ENCODE measurements around the gene CMYA5. TPM values are rescaled to one million over a fixed set of nuclear protein-coding genes. Genes with fewer than 3 reads are reported as not detected.
"Not testable (repeated sequence)": the region's sequence is repeated elsewhere in the genome, so short reads cannot be mapped to it uniquely, and the experiment has no call there.

The CMYA5 gene
- total RNA-seq, 1 donor from 2014 or later, result 0.74 TPM

GRCh38 chr5:79774171-79774854 is 84.7 kb downstream of the CMYA5 start:
- DNase-seq, result peak; percentile 25
- no peak for TF ChIP-seq CTCF (IDR thresholded peaks at IDR 0.05; ENCODE audit: partially characterized antibody, unreplicated experiment)
- Mint-ChIP-seq H3K4me1 (ENCODE audit: low read depth, unreplicated experiment) (peaks cover 2% of the 10 kb centered on the region), H3K4me3 (ENCODE audit: unreplicated experiment) (no peak overlapping the region), H3K9me3 (ENCODE audit: unreplicated experiment) (no peaks in the 10 kb centered on the region), H3K27ac (ENCODE audit: unreplicated experiment) (no peak overlapping the region), H3K27me3 (ENCODE audit: unreplicated experiment) (no peaks in the 10 kb centered on the region), H3K36me3 (ENCODE audit: unreplicated experiment) (peaks cover 5% of the 10 kb centered on the region)

GRCh38 chr5:79774855-79775237 is 85.2 kb downstream of the CMYA5 start:
- H3K27me3 Mint-ChIP-seq (ENCODE audit: unreplicated experiment), result no peaks in the 10 kb centered on the region
- peaks cover 5% of the 10 kb centered on the region for H3K36me3 Mint-ChIP-seq (ENCODE audit: unreplicated experiment)
- no peaks in the 10 kb centered on the region for H3K9me3 Mint-ChIP-seq (ENCODE audit: unreplicated experiment)
- H3K4me3 Mint-ChIP-seq (ENCODE audit: unreplicated experiment), result no peak overlapping the region
- H3K27ac Mint-ChIP-seq (ENCODE audit: unreplicated experiment), result no peak overlapping the region
- no peak for TF ChIP-seq CTCF (IDR thresholded peaks at IDR 0.05; ENCODE audit: partially characterized antibody, unreplicated experiment)
- H3K4me1 Mint-ChIP-seq (ENCODE audit: low read depth, unreplicated experiment), result peaks cover 2% of the 10 kb centered on the region
- DNase-seq, result no peak

- H3K4me1 Mint-ChIP-seq (ENCODE audit: low read depth, unreplicated experiment); H3K27me3 Mint-ChIP-seq (ENCODE audit: unreplicated experiment); H3K9me3 Mint-ChIP-seq (ENCODE audit: unreplicated experiment); H3K36me3 Mint-ChIP-seq (ENCODE audit: unreplicated experiment); DNase-seq: not testable (repeated sequence)
- Mint-ChIP-seq H3K27ac (ENCODE audit: unreplicated experiment) (peak overlapping the region; percentile 79), H3K4me3 (ENCODE audit: unreplicated experiment) (peak overlapping the region; percentile 85)
These were observed 95.1 kb downstream of the CMYA5 start for GRCh38 chr5:79784741-79785140.

- DNase-seq, result no peak
- Mint-ChIP-seq H3K9me3 (ENCODE audit: unreplicated experiment) (no peaks in the 10 kb centered on the region), H3K36me3 (ENCODE audit: unreplicated experiment) (no peaks in the 10 kb centered on the region), H3K27me3 (ENCODE audit: unreplicated experiment) (no peaks in the 10 kb centered on the region), H3K4me3 (ENCODE audit: unreplicated experiment) (no peak overlapping the region), H3K27ac (ENCODE audit: unreplicated experiment) (no peak overlapping the region), H3K4me1 (ENCODE audit: low read depth, unreplicated experiment) (peaks cover 5% of the 10 kb centered on the region)
- TF ChIP-seq CTCF (IDR thresholded peaks at IDR 0.05; ENCODE audit: partially characterized antibody, unreplicated experiment), result no peak
These were observed 96.3 kb downstream of the CMYA5 start for GRCh38 chr5:79785983-79786382.

- no peaks in the 10 kb centered on the region for H3K27me3 Mint-ChIP-seq (ENCODE audit: unreplicated experiment)
- peaks cover 5% of the 10 kb centered on the region for H3K4me1 Mint-ChIP-seq (ENCODE audit: low read depth, unreplicated experiment)
These were observed 97.8 kb downstream of the CMYA5 start for GRCh38 chr5:79787448-79787847.

More at GRCh38 chr5:79787448-79787847, 97.8 kb downstream of the CMYA5 start:
- TF ChIP-seq CTCF (IDR thresholded peaks at IDR 0.05; ENCODE audit: partially characterized antibody, unreplicated experiment), result no peak
- no peak overlapping the region for H3K27ac Mint-ChIP-seq (ENCODE audit: unreplicated experiment)
- H3K36me3 Mint-ChIP-seq (ENCODE audit: unreplicated experiment), result no peaks in the 10 kb centered on the region
- no peak overlapping the region for H3K4me3 Mint-ChIP-seq (ENCODE audit: unreplicated experiment)
- DNase-seq, result no peak
- H3K9me3 Mint-ChIP-seq (ENCODE audit: unreplicated experiment), result no peaks in the 10 kb centered on the region

Data from glutamatergic neuron (in vitro differentiated cells).